Measurements from ENCODE around the gene CFI. TPM values are rescaled to one million over a fixed set of nuclear protein-coding genes. Genes with fewer than 3 reads are reported as not detected.
"Not testable (repeated sequence)": the region's sequence is repeated elsewhere in the genome, so short reads cannot be mapped to it uniquely, and the experiment has no call there.

Gene CFI
- total RNA-seq, 1 experiment from 2014 or later: 0.33 TPM

DNA sequence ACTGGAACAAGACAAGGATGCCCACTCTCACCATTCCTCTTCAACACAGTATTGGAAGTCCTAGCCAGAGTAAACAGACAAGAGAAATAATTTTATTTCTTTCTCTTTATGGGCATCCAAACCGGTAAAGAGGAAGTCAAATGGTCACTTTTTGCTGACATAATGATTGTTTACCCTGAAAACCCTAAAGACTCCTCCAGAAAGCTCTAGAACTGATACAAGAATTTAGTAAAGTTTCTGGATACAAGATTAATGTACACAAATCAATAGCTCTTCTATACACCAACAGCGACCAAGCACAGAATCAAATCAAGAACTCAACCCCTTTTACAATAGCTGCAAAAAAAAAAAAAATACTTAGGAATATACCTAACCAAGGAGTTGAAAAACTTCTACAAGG is 19.7 kb downstream of the CFI start:
- H3K27me3 ChIP-seq (ENCODE audit: control insufficient read depth, insufficient read depth, low read length); DNase-seq (ENCODE audit: low read depth, low spot score); BruUV-seq (replicated peaks); H3K4me1 ChIP-seq (ENCODE audit: control insufficient read depth, insufficient read depth, low read length); H3K9me3 ChIP-seq (ENCODE audit: control insufficient read depth, insufficient read depth, low read depth, low read length); H3K4me3 ChIP-seq (ENCODE audit: low read depth in 2 of 2, low read length in 2 of 2); H3K27ac ChIP-seq (ENCODE audit: low read length); in situ Hi-C loops (cut with HindIII; ENCODE audit: low pct_unique_long_range_greater_than_20kb, low sequenced_read_pairs); intact Hi-C loops (cut with micrococcal nuclease; ENCODE audit: unreplicated experiment); H3K36me3 ChIP-seq (ENCODE audit: control insufficient read depth, insufficient read depth, low read length); CTCF ChIA-PET; POLR2A ChIA-PET; ATAC-seq: not testable (repeated sequence)

DNA sequence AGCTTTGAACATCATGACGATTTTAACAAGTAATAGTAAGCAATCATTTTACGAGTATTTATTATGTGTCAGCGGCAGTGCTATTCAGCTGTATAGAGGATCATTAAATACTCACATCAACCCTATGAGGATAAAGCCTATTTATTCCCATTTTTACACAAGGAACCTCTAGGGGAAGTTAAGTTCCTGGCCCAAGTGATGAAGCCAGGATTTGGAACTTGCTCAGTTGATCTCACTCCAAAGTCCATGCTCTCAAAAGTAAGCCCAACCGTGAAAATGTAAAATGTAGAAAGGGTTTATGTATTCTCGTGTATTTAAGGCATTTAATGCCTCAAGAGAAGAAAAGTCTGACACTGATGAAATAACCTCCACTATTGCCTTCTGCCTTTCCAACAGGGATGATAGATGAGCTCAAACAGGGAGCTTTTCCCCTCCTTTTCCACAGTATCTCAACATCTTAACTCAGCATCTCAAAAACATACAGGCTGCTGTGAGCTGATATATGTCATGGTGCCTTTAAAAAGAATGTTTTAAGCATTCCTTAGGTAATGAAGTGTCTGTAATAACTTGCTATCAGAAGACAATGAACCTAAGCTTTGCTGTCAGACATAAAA is 36.9 kb downstream of the CFI start:
- no peak for ATAC-seq
- Histone ChIP-seq H3K27ac (ENCODE audit: low read length) (no peak overlapping the region), H3K9me3 (ENCODE audit: control insufficient read depth, insufficient read depth, low read depth, low read length) (no peaks in the 10 kb centered on the region), H3K4me3 (ENCODE audit: low read depth in 2 of 2, low read length in 2 of 2) (no peak overlapping the region), H3K36me3 (ENCODE audit: control insufficient read depth, insufficient read depth, low read length) (no peaks in the 10 kb centered on the region), H3K27me3 (ENCODE audit: control insufficient read depth, insufficient read depth, low read length) (no peaks in the 10 kb centered on the region; the same call in 1 of the 2 replicates), H3K4me1 (ENCODE audit: control insufficient read depth, insufficient read depth, low read length) (no peaks in the 10 kb centered on the region)
- ChIA-PET POLR2A (no interaction called here), CTCF (no interaction called here)
- no peak for DNase-seq (ENCODE audit: low read depth, low spot score)
- intact Hi-C loops (cut with micrococcal nuclease; ENCODE audit: unreplicated experiment): no loop called here
- TF ChIP-seq SIN3A (IDR thresholded peaks at IDR 0.05; ENCODE audit: borderline replicate concordance, insufficient read depth, low read depth, low read length) (no peak), POLR2AphosphoS5 (IDR thresholded peaks at IDR 0.05; ENCODE audit: low read depth, low read length) (no peak), TCF7L2 (IDR thresholded peaks at IDR 0.05; ENCODE audit: low read depth, low read length) (no peak)
- TF ChIP-seq, protein P1, sequence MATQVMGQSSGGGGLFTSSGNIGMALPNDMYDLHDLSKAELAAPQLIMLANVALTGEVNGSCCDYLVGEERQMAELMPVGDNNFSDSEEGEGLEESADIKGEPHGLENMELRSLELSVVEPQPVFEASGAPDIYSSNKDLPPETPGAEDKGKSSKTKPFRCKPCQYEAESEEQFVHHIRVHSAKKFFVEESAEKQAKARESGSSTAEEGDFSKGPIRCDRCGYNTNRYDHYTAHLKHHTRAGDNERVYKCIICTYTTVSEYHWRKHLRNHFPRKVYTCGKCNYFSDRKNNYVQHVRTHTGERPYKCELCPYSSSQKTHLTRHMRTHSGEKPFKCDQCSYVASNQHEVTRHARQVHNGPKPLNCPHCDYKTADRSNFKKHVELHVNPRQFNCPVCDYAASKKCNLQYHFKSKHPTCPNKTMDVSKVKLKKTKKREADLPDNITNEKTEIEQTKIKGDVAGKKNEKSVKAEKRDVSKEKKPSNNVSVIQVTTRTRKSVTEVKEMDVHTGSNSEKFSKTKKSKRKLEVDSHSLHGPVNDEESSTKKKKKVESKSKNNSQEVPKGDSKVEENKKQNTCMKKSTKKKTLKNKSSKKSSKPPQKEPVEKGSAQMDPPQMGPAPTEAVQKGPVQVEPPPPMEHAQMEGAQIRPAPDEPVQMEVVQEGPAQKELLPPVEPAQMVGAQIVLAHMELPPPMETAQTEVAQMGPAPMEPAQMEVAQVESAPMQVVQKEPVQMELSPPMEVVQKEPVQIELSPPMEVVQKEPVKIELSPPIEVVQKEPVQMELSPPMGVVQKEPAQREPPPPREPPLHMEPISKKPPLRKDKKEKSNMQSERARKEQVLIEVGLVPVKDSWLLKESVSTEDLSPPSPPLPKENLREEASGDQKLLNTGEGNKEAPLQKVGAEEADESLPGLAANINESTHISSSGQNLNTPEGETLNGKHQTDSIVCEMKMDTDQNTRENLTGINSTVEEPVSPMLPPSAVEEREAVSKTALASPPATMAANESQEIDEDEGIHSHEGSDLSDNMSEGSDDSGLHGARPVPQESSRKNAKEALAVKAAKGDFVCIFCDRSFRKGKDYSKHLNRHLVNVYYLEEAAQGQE (IDR thresholded peaks at IDR 0.05; ENCODE audit: insufficient read depth in 1 of 2, low read depth in 2 of 2, low read length in 1 of 2): no peak
- TF ChIP-seq, protein P2, sequence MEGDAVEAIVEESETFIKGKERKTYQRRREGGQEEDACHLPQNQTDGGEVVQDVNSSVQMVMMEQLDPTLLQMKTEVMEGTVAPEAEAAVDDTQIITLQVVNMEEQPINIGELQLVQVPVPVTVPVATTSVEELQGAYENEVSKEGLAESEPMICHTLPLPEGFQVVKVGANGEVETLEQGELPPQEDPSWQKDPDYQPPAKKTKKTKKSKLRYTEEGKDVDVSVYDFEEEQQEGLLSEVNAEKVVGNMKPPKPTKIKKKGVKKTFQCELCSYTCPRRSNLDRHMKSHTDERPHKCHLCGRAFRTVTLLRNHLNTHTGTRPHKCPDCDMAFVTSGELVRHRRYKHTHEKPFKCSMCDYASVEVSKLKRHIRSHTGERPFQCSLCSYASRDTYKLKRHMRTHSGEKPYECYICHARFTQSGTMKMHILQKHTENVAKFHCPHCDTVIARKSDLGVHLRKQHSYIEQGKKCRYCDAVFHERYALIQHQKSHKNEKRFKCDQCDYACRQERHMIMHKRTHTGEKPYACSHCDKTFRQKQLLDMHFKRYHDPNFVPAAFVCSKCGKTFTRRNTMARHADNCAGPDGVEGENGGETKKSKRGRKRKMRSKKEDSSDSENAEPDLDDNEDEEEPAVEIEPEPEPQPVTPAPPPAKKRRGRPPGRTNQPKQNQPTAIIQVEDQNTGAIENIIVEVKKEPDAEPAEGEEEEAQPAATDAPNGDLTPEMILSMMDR (IDR thresholded peaks at IDR 0.05): no peak
- BruUV-seq (replicated peaks): no TSS peak
- in situ Hi-C loops (cut with HindIII; ENCODE audit: low pct_unique_long_range_greater_than_20kb, low sequenced_read_pairs): no loop called here

DNA sequence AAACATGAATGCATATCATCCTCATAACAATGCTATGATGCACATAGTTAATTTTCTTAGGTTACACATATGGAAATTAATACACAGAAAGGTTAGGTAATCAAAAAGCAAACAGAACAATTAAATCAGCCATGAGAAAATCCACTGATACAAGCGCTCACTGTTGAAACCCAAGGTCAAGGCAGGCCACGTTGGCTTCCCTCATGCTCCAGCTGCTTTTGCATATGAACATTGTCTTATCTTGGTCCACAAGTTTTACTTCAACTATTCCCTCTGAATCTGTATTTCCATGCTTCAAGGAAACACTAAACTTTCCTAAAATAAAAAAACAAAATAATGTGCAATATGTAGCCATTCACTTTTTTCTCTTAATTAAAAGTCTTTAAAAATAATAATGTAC is 37.4 kb downstream of the CFI start:
- H3K36me3 ChIP-seq (ENCODE audit: control insufficient read depth, insufficient read depth, low read length): no peaks in the 10 kb centered on the region
- H3K9me3 ChIP-seq (ENCODE audit: control insufficient read depth, insufficient read depth, low read depth, low read length): no peaks in the 10 kb centered on the region
- ChIA-PET CTCF (no interaction called here), POLR2A (no interaction called here)
- intact Hi-C loops (cut with micrococcal nuclease; ENCODE audit: unreplicated experiment) (no loop called here), in situ Hi-C loops (cut with HindIII; ENCODE audit: low pct_unique_long_range_greater_than_20kb, low sequenced_read_pairs) (no loop called here)
- TF ChIP-seq SIN3A (IDR thresholded peaks at IDR 0.05; ENCODE audit: borderline replicate concordance, insufficient read depth, low read depth, low read length): no peak
- TF ChIP-seq, protein P1 (IDR thresholded peaks at IDR 0.05; ENCODE audit: insufficient read depth in 1 of 2, low read depth in 2 of 2, low read length in 1 of 2): no peak
- TF ChIP-seq TCF7L2 (IDR thresholded peaks at IDR 0.05; ENCODE audit: low read depth, low read length): no peak
- H3K4me1 ChIP-seq (ENCODE audit: control insufficient read depth, insufficient read depth, low read length): no peaks in the 10 kb centered on the region
- no peaks in the 10 kb centered on the region; the same call in 1 of the 2 replicates for H3K27me3 ChIP-seq (ENCODE audit: control insufficient read depth, insufficient read depth, low read length)
- H3K27ac ChIP-seq (ENCODE audit: low read length): no peak overlapping the region
- no peak overlapping the region for H3K4me3 ChIP-seq (ENCODE audit: low read depth in 2 of 2, low read length in 2 of 2)
- BruUV-seq (replicated peaks): no TSS peak
- ATAC-seq: no peak
- no peak for DNase-seq (ENCODE audit: low read depth, low spot score)
